TTC549 (cell line): ENCODE results near the gene ITGB6.

Experiments
- FAIRE-seq: peaks from 2 replicates; lab custom pipeline; 2012; peaks lifted over from hg19 to GRCh38; lab: Jason Lieb, UNC

Gene ITGB6

GRCh38 chr2:160199683-160200389, at the start of gene ITGB6:
TSS of gene ITGB6 (minus strand) at chr2:160200272. CDS start at chr2:160200063, 209 bp downstream.
- FAIRE-seq = no peak

DNA sequence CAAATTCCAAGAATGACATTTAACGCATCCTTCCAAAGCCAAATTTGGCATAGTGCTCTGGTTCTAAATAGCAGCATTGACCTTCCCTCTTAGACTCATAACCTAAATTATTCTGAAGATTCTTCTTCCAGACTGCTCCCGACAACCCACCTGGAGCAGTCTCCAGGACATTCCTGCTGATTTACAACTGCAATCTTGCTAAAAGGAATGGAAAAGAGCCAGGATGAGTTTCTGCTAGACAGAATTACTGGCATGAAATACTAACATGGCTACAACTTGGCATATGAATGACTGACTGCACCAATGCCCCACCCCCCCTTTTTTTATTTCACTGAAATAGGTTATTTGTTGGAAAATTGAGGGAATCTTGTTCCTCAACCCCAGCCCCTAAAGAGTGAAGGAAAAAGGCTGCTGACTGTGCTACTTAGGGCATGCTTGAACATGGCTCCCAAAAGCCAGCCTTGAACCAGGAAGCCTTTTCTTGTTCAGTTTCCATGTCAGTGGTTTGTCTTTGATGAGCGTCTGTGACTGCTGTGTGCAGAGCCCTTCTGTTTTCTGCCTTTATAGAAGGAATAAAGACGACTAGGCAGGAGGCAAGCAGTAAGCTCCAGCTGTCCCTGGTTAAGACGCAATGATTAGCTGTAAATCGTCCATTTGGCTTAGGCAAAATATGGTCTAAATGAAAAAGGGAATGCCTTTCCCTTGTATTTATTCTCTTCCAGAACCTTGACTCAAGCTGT, 47.4 kb upstream of the ITGB6 start:
- no peak for FAIRE-seq

GRCh38 chr2:160246356-160246755, 46.3 kb upstream of the ITGB6 start:
- FAIRE-seq = no peak

- FAIRE-seq = no peak
Observed at GRCh38 chr2:160245614-160246155, 45.6 kb upstream of the ITGB6 start.

DNA sequence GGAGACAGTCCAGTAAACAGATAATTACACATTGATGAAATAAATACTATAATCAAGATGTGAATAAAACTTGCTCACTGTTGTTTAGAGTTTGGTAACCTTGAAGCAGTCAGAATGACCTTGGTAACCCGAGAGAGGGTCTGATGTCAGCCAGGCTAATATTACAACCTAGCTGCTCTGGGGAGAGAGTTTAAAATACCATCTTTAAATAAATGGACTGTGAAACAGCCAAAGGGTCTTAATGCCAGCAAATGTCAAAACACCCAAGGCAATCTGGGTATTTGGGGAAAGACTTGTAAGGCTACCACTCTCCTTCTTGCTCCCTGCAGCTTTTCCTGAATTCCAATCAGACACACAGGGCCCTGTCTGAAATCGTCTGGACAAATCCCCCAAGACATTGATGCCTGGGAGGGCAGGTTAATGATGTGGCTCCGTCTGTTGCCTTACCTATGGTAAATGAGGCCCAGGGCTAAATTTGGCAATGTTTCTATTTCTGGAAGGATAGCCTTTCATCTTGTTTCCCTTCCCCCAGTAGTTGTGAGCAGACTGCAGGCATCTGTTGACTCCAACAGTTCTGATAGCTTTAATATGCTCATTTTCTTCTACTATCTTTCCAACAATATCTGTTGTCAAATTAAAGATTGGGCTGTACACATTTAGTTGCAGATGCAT, 43.0 kb upstream of the ITGB6 start:
- no peak for FAIRE-seq

GRCh38 chr2:160241251-160242137, 41.4 kb upstream of the ITGB6 start:
- no peak for FAIRE-seq

DNA sequence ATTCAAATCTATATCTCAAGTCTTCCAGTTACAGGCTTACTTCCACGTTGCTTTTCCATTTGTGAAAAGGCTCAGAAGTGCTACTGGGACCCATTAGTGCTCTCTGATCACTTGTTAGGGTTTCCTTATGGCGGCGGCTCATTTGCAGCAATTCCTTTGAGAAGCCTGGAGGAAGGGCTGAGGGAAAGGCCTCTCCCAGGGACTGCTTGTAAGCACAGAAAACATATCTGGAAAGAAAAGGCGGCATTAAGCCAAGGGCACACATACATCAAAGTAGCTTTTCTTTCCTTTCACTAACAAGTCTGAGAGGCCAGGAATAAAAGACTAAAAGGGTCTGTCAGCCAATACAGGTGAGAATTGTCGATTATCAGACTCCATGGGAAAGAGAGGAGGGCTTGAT, 39.4 kb upstream of the ITGB6 start:
- FAIRE-seq = no peak

- FAIRE-seq = no peak
Observed at GRCh38 chr2:160238392-160238791, 38.3 kb upstream of the ITGB6 start.

DNA sequence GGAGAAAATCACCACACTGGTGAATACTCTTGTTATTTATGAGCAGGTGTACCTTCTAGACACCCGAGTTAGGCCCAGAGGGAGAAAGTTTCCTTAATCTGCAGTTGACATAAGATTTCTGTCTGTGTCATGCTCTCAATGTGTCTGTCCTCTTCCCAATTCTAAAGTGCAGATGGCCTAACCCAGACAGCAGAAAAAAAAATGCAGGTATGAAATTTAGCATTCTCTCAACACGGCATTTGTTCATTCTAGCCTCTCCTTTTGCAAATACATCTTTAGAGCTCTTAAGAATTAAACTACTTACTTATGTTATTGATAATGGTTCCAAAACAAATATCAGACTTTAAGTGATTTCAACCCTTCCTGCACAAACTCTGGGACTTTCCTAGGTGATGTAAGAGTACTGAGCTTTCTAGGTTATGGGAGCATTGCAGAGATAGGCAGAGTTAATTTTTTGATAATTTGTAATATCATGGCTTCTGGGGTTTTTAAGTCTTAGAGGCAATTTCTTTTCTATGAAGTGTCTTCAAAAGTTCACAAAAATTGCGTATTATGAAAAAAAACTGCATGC, 32.9 kb upstream of the ITGB6 start:
- no peak for FAIRE-seq

- no peak for FAIRE-seq
Observed at GRCh38 chr2:160229591-160229990, 29.5 kb upstream of the ITGB6 start.

- FAIRE-seq = no peak
Observed at GRCh38 chr2:160228141-160228917, 28.3 kb upstream of the ITGB6 start.

GRCh38 chr2:160227293-160227915, 27.3 kb upstream of the ITGB6 start:
- FAIRE-seq = no peak

- no peak for FAIRE-seq
Observed at GRCh38 chr2:160226367-160226766, 26.3 kb upstream of the ITGB6 start.

DNA sequence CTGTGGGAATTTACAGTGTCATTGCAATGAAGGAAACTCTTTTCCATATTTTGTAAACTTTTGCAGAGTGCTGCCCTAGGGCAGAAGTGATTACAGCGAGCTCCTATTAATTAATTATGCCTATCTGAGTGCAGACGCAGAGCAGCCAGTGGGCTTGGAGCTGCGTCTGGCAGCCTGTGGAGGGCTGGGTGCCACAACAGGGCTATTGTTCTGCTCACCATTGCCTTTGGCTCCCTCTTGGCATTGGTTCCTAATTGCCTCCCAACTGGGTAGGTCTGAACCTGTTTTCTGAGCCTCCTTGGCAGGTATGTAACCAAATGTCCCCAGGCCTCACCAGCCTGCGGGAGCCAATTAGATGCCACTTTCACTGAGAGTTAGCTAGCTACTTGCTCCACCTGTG, 25.6 kb upstream of the ITGB6 start:
- FAIRE-seq = no peak

DNA sequence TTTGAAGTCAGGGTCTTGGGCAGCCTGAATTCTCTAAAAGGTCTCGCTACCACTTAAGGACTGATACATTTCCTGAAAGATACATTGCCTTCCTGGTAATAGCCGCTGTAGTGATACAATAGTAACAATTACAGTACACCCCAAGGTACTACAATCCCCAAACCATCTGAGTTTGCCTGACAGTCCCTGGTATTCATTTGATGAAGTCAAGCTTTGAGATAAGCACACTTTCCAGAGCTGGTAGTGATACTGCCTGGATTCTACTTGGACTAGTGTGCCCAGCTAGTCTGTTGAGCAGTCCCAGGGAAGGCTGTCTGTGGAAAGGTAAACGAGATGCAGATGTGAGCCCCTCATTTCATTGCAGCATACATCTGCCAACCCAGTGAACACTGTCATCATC, 24.4 kb upstream of the ITGB6 start:
- no peak for FAIRE-seq

DNA sequence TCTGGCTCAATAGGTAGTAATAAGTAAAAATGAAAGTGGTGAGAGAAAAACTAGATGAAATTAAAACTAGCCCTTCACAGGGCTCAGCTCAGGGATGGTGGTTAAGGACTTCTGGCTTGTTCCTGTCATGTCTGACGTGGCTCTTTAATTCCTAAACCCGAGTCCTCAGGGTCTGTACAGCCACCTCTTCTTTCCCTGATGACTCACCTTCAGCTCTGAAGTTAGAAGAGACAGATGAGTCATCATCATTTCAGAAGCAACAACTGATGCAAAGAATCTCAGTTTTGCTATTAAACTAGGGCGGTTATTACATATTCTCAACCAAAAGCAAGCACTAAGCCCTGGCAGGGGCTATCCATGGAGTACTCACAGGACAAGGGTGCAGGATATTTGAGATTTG, 24.0 kb upstream of the ITGB6 start:
- FAIRE-seq = no peak

- FAIRE-seq = no peak
Observed at GRCh38 chr2:160223560-160223959, 23.5 kb upstream of the ITGB6 start.

DNA sequence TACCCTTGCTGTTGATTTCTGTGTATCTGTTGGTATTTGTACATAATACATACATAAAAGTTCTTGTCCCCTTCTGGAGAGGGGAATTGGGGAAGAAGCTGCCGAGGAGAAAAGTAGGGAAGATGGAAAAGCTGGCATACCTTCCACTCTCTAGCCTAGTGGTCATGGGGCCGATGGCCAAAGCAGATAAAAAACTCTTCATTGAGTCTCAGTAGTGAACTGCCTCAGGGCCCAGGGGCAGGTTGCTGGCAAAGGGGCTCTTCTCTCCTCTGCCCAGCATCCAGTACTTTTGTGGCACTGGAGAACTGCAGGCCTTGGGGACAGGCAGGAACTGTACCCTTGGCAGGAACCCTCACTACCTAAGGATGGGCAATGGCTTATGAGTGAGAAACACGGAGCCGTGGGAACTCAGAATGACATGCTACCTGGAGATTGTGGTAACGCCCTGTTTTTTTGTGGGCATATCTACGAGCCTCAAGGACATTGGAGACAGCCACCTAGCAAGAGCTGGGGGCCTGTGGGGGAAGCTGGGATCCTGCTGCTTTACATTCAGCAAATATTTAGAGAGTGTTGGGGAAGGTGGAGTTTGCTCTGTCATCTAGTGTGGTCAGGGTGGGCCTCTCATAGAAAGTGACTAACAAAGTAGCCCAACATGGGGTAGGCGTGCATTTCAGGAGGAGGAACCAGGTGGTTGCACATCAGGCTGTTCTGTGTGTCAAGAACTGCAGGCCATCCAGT, 22.6 kb upstream of the ITGB6 start:
- no peak for FAIRE-seq

DNA sequence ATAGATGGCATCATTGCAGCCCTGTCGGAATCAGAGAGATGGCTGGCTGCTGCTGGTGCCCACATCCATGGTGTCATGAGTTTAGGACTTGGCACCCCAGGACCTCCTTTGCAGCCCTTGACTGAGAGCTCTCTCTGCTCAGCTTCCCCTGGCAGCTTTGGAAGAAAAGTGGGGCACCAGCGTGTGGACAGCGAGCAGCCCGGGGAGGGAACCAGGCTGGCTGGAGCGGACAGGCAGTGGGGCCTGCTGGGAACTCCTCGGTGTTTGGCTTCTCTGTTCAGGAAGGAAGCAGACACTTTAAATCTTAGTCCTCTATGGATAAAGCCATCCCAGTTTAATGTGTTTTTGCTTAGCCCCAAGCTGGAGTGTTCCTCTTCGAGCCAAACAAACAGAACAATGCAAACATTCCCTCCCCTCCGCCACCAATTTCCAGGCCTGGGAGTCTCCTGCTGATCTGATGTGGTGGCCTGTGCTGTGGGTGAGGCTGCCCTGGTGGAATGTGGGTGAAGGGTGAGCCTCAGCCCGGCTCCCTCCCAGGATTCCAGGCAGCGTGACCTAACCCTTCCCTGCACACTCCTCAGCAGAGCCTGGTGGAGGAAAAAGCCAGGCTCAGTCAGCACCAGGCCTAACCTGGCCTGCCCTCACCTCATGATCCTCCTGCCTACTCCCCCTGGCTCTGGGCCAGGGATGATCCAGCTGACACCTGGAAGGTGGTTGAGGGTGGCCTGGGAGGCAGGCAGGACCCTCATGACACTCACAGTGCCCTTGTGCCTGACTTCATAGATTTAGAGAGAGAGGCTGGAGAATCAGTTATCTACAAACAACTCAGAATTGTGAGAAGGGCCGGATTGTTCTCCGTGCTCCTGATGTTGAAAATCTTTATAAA, 21.6 kb upstream of the ITGB6 start:
- no peak for FAIRE-seq
